GM23338 (cell line): ENCODE results near the gene PIP5K1A.

Experiments used
- CREB1 ChIP-seq: fragments of 250-450 bp; sonication (Bioruptor Pico); IDR thresholded peaks from 2 replicates; pipeline ENCODE4 v1.5.0; 2020; ENCODE audit warnings: low read depth, mild to moderate bottlenecking, moderate library complexity
- CTCF ChIP-seq, 2 experiments: fragments of 200-600 bp in 1 of 2; sonication (generic) in 1 of 2; conservative IDR thresholded peaks; 2 replicates each; pipeline versions ENCODE4 v1.5.1 to v1.6.1; 2016 to 2017; ENCODE audit warnings: antibody characterized with exemption in 2 of 2, low read depth in 2 of 2, mild to moderate bottlenecking in 2 of 2, moderate library complexity in 1 of 2
- ETS1 ChIP-seq: IDR thresholded peaks from 2 replicates; pipeline ENCODE4 v1.6.1; 2016; ENCODE audit warnings: antibody characterized with exemption
- EZH2 ChIP-seq: fragments of 200-600 bp; sonication (generic); IDR thresholded peaks from one replicate; pipeline ENCODE4 v1.8.0; 2017; ENCODE audit warnings: antibody characterized with exemption, mild to moderate bottlenecking, low read depth; ENCODE audit not compliant: unreplicated experiment
- EZH2phosphoT487 ChIP-seq: fragments of 200-600 bp; sonication (generic); IDR thresholded peaks from one replicate; pipeline ENCODE4 v1.8.1; 2018; ENCODE audit warnings: antibody characterized with exemption; ENCODE audit not compliant: unreplicated experiment
- JUNB ChIP-seq: IDR thresholded peaks from one replicate; pipeline ENCODE4 v1.6.1; 2016; ENCODE audit warnings: antibody characterized with exemption; ENCODE audit not compliant: unreplicated experiment
- NANOG ChIP-seq: IDR thresholded peaks from 2 replicates; pipeline ENCODE4 v1.6.1; 2016; ENCODE audit warnings: antibody characterized with exemption, borderline replicate concordance
- POLR2AphosphoS5 ChIP-seq: IDR thresholded peaks from 2 replicates; pipeline ENCODE4 v1.6.1; 2016; ENCODE audit warnings: antibody characterized with exemption, low read depth
- REST ChIP-seq: IDR thresholded peaks from one replicate; pipeline ENCODE4 v1.6.1; 2018; ENCODE audit warnings: antibody characterized with exemption; ENCODE audit not compliant: unreplicated experiment
- STAT1 ChIP-seq: IDR thresholded peaks from one replicate; pipeline ENCODE4 v1.6.1; 2016; ENCODE audit warnings: antibody characterized with exemption; ENCODE audit not compliant: unreplicated experiment
- ZNF114 ChIP-seq: fragments of 250-450 bp; sonication (Bioruptor Pico); IDR thresholded peaks from 2 replicates; pipeline ENCODE4 v1.5.0; 2020; ENCODE audit warnings: mild to moderate bottlenecking, moderate library complexity
- TF ChIP-seq, protein P1 (sequence below): fragments of 250-450 bp; sonication (Bioruptor Pico); IDR thresholded peaks from 2 replicates; pipeline ENCODE4 v1.5.0; 2020; ENCODE audit warnings: mild to moderate bottlenecking, moderate library complexity

- TF ChIP-seq CTCF (conservative IDR thresholded peaks at IDR 0.05; ENCODE audit: low read depth in 2 of 2), result no peak
- no peak for TF ChIP-seq EZH2
- TF ChIP-seq JUNB, result no peak
- TF ChIP-seq REST, result no peak
- no peak for TF ChIP-seq POLR2AphosphoS5
- no peak for TF ChIP-seq EZH2phosphoT487
- no peak for TF ChIP-seq NANOG
- no peak for TF ChIP-seq CREB1 (CRISPR knock-in tag)
- TF ChIP-seq, protein P1, sequence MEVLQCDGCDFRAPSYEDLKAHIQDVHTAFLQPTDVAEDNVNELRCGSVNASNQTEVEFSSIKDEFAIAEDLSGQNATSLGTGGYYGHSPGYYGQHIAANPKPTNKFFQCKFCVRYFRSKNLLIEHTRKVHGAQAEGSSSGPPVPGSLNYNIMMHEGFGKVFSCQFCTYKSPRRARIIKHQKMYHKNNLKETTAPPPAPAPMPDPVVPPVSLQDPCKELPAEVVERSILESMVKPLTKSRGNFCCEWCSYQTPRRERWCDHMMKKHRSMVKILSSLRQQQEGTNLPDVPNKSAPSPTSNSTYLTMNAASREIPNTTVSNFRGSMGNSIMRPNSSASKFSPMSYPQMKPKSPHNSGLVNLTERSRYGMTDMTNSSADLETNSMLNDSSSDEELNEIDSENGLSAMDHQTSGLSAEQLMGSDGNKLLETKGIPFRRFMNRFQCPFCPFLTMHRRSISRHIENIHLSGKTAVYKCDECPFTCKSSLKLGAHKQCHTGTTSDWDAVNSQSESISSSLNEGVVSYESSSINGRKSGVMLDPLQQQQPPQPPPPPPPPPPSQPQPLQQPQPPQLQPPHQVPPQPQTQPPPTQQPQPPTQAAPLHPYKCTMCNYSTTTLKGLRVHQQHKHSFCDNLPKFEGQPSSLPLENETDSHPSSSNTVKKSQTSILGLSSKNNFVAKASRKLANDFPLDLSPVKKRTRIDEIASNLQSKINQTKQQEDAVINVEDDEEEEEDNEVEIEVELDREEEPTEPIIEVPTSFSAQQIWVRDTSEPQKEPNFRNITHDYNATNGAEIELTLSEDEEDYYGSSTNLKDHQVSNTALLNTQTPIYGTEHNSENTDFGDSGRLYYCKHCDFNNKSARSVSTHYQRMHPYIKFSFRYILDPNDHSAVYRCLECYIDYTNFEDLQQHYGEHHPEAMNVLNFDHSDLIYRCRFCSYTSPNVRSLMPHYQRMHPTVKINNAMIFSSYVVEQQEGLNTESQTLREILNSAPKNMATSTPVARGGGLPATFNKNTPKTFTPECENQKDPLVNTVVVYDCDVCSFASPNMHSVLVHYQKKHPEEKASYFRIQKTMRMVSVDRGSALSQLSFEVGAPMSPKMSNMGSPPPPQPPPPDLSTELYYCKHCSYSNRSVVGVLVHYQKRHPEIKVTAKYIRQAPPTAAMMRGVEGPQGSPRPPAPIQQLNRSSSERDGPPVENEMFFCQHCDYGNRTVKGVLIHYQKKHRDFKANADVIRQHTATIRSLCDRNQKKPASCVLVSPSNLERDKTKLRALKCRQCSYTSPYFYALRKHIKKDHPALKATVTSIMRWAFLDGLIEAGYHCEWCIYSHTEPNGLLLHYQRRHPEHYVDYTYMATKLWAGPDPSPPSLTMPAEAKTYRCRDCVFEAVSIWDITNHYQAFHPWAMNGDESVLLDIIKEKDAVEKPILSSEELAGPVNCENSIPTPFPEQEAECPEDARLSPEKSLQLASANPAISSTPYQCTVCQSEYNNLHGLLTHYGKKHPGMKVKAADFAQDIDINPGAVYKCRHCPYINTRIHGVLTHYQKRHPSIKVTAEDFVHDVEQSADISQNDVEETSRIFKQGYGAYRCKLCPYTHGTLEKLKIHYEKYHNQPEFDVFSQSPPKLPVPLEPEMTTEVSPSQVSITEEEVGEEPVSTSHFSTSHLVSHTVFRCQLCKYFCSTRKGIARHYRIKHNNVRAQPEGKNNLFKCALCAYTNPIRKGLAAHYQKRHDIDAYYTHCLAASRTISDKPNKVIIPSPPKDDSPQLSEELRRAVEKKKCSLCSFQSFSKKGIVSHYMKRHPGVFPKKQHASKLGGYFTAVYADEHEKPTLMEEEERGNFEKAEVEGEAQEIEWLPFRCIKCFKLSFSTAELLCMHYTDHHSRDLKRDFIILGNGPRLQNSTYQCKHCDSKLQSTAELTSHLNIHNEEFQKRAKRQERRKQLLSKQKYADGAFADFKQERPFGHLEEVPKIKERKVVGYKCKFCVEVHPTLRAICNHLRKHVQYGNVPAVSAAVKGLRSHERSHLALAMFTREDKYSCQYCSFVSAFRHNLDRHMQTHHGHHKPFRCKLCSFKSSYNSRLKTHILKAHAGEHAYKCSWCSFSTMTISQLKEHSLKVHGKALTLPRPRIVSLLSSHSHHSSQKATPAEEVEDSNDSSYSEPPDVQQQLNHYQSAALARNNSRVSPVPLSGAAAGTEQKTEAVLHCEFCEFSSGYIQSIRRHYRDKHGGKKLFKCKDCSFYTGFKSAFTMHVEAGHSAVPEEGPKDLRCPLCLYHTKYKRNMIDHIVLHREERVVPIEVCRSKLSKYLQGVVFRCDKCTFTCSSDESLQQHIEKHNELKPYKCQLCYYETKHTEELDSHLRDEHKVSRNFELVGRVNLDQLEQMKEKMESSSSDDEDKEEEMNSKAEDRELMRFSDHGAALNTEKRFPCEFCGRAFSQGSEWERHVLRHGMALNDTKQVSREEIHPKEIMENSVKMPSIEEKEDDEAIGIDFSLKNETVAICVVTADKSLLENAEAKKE (CRISPR knock-in tag), result no peak
- no peak for TF ChIP-seq ETS1
- TF ChIP-seq ZNF114 (CRISPR knock-in tag), result no peak
- no peak for TF ChIP-seq STAT1
Measured at GRCh38 chr1:151284013-151284577, 85.7 kb downstream of the PIP5K1A start.
